GM23248 (cell line): Measurements from ENCODE around the gene GJB4. TPM values are rescaled to one million over a fixed set of nuclear protein-coding genes. Genes with fewer than 3 reads are reported as not detected.

Experiments used
- DNase-seq: peaks from one replicate; pipeline ENCODE4 v3.0.0-alpha.2; 2015
- H2AFZ ChIP-seq: fragments of 200-600 bp; sonication (generic); 2 replicates; pipeline ENCODE4 v1.6.1; 2016; ENCODE audit warnings: antibody characterized with exemption
- H3F3A ChIP-seq: fragments of 200-600 bp; sonication (generic); 2 replicates; pipeline ENCODE4 v1.6.1; 2016; ENCODE audit warnings: mild to moderate bottlenecking, antibody characterized with exemption, mixed run types; ENCODE audit not compliant: insufficient read depth
- H3K27ac ChIP-seq: fragments of 200-600 bp; sonication (generic); 2 replicates; pipeline ENCODE4 v1.5.1; 2016; ENCODE audit warnings: mild to moderate bottlenecking
- H3K27me3 ChIP-seq: fragments of 200-600 bp; sonication (generic); replicated peaks from 2 replicates; pipeline ENCODE4 v1.6.1; 2016; ENCODE audit warnings: mild to moderate bottlenecking; ENCODE audit not compliant: insufficient read depth
- H3K36me3 ChIP-seq: fragments of 200-600 bp; sonication (generic); 2 replicates; pipeline ENCODE4 v1.6.1; 2016; ENCODE audit warnings: low read depth, mild to moderate bottlenecking
- H3K4me1 ChIP-seq: fragments of 200-600 bp; sonication (generic); 2 replicates; pipeline ENCODE4 v1.6.1; 2016; ENCODE audit warnings: mild to moderate bottlenecking; ENCODE audit not compliant: insufficient read depth
- H3K4me2 ChIP-seq: fragments of 200-600 bp; sonication (generic); one replicate; pipeline ENCODE4 v1.6.1; 2016; ENCODE audit warnings: mild to moderate bottlenecking; ENCODE audit not compliant: unreplicated experiment
- H3K4me3 ChIP-seq: fragments of 200-600 bp; sonication (generic); 2 replicates; pipeline ENCODE4 v1.5.1; 2016; ENCODE audit warnings: mild to moderate bottlenecking
- H3K79me2 ChIP-seq: fragments of 200-600 bp; sonication (generic); 2 replicates; pipeline ENCODE4 v1.6.1; 2016; ENCODE audit warnings: mild to moderate bottlenecking; ENCODE audit not compliant: insufficient read depth
- H3K9ac ChIP-seq: fragments of 200-600 bp; sonication (generic); 2 replicates; pipeline ENCODE4 v1.6.1; 2016; ENCODE audit warnings: mild to moderate bottlenecking
- H3K9me2 ChIP-seq: fragments of 200-600 bp; sonication (generic); 2 replicates; pipeline ENCODE4 v1.6.1; 2016; ENCODE audit warnings: mixed run types, mild to moderate bottlenecking, moderate library complexity; ENCODE audit not compliant: insufficient read depth
- H3K9me3 ChIP-seq: fragments of 200-600 bp; sonication (generic); one replicate; pipeline ENCODE4 v1.6.1; 2017; ENCODE audit warnings: low read depth
- H4K20me1 ChIP-seq: fragments of 200-600 bp; sonication (generic); 2 replicates; pipeline ENCODE4 v1.6.0; 2016; ENCODE audit not compliant: insufficient read depth
- EZH2 ChIP-seq: fragments of 200-600 bp; sonication (generic); IDR thresholded peaks from 2 replicates; pipeline ENCODE4 v1.6.1; 2018; ENCODE audit warnings: antibody characterized with exemption, mild to moderate bottlenecking; ENCODE audit not compliant: insufficient read depth, poor library complexity, severe bottlenecking
- EZH2phosphoT487 ChIP-seq: fragments of 200-600 bp; sonication (generic); IDR thresholded peaks from 2 replicates; pipeline ENCODE4 v1.6.1; 2018; ENCODE audit warnings: antibody characterized with exemption, moderate library complexity, mild to moderate bottlenecking, low read depth; ENCODE audit not compliant: insufficient read depth
- WGBS, 2 experiments: methylation state at CpG; one replicate each; pipeline ENCODE4 v1.1.6; 2015 to 2017; ENCODE audit warnings: low lambda C conversion rate in 2 of 2, low coverage in 1 of 2; ENCODE audit errors: missing lambda C conversion rate in 2 of 2; 5-methylcytosine and 5-hydroxymethylcytosine counted together
- in situ Hi-C: fragments of 300-500 bp; cut with MboI; formaldehyde crosslinking; loops from 2 replicates; pipeline ENCODE4 v1.15.0; 2020
- polyA plus RNA-seq: library from polyadenylated mRNA; unstranded; fragments of >200 nt; fragmentation: Nextera tagmentation; extraction: Ambion mirVana; gene quantifications from 2 replicates; pipeline ENCODE4 v1.2.1, GENCODE V29; 2016
- total RNA-seq: library from RNA; depleted of rRNA; stranded (reverse); fragments of >200 nt; shearing (Covaris generic); gene quantifications from 2 replicates; pipeline ENCODE4 v1.2.3, GENCODE V29; 2014

GJB4 gene
- total and polyA plus RNA-seq, 2 experiments from 2014 or later: not detected

DNA sequence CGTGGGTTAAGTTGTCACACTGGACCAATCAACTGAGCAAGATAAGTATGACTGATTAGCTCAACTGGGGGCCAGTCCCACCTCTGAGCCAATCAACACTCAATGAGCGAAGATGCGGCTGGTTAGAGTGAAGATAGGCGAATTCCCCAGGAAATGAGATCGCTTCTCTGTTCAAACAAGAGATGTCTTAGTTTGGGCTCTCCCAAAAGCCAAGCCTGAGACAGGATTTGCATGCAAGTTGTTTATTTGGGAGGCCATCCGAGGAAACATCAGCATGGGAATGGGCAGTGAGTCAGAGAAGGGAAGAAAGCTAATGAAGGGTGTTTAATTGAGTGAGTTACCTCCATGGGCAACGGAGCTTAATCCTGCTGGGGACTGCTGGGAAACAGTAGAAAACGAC lies 9.5 kb upstream of the GJB4 start:
- in situ Hi-C loops: no loop called here
- Histone ChIP-seq H2AFZ (no peak overlapping the region), H3K27ac (no peak overlapping the region), H3K4me1 (no peaks in the 10 kb centered on the region), H3K4me3 (no peak overlapping the region), H3K27me3 (peaks cover 23% of the 10 kb centered on the region), H3K9me3 (no peaks in the 10 kb centered on the region), H3F3A (no peaks in the 10 kb centered on the region), H3K9ac (no peak overlapping the region), H3K79me2 (no peaks in the 10 kb centered on the region), H4K20me1 (no peaks in the 10 kb centered on the region), H3K4me2 (no peak overlapping the region), H3K36me3 (no peaks in the 10 kb centered on the region), H3K9me2 (no peaks in the 10 kb centered on the region)
- DNase-seq: no peak
- WGBS, 2 experiments: 30 to 34% methylated on average over 8 of the region's 8 CpGs
- TF ChIP-seq EZH2phosphoT487 (no peak), EZH2 (no peak)

GRCh38 chr1:34750610-34751009 lies 8.9 kb upstream of the GJB4 start:
- H3K9me3 ChIP-seq: no peaks in the 10 kb centered on the region
- H2AFZ ChIP-seq: no peak overlapping the region
- H3K4me3 ChIP-seq: no peak overlapping the region
- 53 to 62% methylated on average over 5 of the region's 5 CpGs for WGBS, 2 experiments
- no peaks in the 10 kb centered on the region for H3F3A ChIP-seq
- H4K20me1 ChIP-seq: no peaks in the 10 kb centered on the region
- H3K9ac ChIP-seq: no peak overlapping the region
- in situ Hi-C loops: no loop called here
- H3K4me2 ChIP-seq: no peak overlapping the region
- peaks cover 20% of the 10 kb centered on the region for H3K27me3 ChIP-seq
- H3K27ac ChIP-seq: no peak overlapping the region
- no peaks in the 10 kb centered on the region for H3K79me2 ChIP-seq
- no peaks in the 10 kb centered on the region for H3K36me3 ChIP-seq
- no peaks in the 10 kb centered on the region for H3K9me2 ChIP-seq
- no peak for DNase-seq
- no peaks in the 10 kb centered on the region for H3K4me1 ChIP-seq
- TF ChIP-seq EZH2phosphoT487: no peak
- TF ChIP-seq EZH2: no peak

DNA sequence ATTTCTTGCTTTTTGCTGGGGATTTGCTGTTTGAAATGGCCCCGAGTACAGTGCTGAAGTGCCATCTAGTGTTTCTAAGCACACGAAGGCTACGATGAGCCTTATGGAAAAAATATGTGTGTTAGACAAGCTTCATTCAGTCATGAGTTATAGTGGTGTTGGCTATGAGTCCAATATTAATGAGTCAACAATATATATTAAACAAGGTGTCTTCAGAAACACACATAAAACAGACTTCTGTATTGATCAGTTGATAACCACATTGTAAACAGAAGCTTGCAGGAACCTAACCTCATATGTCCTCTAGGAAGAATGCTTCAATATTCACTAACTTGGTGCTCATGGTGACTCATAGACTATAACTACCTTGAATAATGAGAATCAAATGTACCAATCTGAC lies 6.4 kb upstream of the GJB4 start:
- Histone ChIP-seq H3K79me2 (no peaks in the 10 kb centered on the region), H3K4me2 (no peak overlapping the region), H3K9ac (no peak overlapping the region), H3K4me1 (no peaks in the 10 kb centered on the region), H3F3A (no peaks in the 10 kb centered on the region), H3K4me3 (no peak overlapping the region), H2AFZ (no peak overlapping the region), H3K27me3 (peaks cover 3% of the 10 kb centered on the region), H3K27ac (no peak overlapping the region), H3K36me3 (no peaks in the 10 kb centered on the region), H3K9me3 (no peaks in the 10 kb centered on the region), H3K9me2 (no peaks in the 10 kb centered on the region), H4K20me1 (no peaks in the 10 kb centered on the region)
- 33 to 34% methylated on average over 3 of the region's 3 CpGs for WGBS, 2 experiments
- no peak for TF ChIP-seq EZH2
- TF ChIP-seq EZH2phosphoT487: no peak
- in situ Hi-C loops: no loop called here
- no peak for DNase-seq

- no peaks in the 10 kb centered on the region for H3K9me3 ChIP-seq
- no peak for TF ChIP-seq EZH2
- no peak for TF ChIP-seq EZH2phosphoT487
- WGBS, 2 experiments: 38 to 42% methylated on average over 11 of the region's 13 CpGs
- H4K20me1 ChIP-seq: no peaks in the 10 kb centered on the region
- no peaks in the 10 kb centered on the region for H3K27me3 ChIP-seq
- no peaks in the 10 kb centered on the region for H3K4me1 ChIP-seq
- H3K9ac ChIP-seq: no peak within 1 kb of the TSS
- H2AFZ ChIP-seq: no peak within 1 kb of the TSS
- no peak within 1 kb of the TSS for H3K4me3 ChIP-seq
- H3K4me2 ChIP-seq: no peak within 1 kb of the TSS
- in situ Hi-C loops: no loop called here
- H3K9me2 ChIP-seq: no peaks in the 10 kb centered on the region
- no peaks in the 10 kb centered on the region for H3K36me3 ChIP-seq
- no peaks in the 10 kb centered on the region for H3F3A ChIP-seq
- no peak within 1 kb of the TSS for H3K27ac ChIP-seq
- DNase-seq: no peak
- no peaks in the 10 kb centered on the region for H3K79me2 ChIP-seq
These were observed 4.4 kb upstream of the GJB4 start, which contains the start of gene GJB5 for GRCh38 chr1:34754964-34755637. Gene GJB5 (plus strand): TSS chr1:34755047. CDS start chr1:34757331, 2,284 bp downstream.
